ES-I3 (cell line): ENCODE data around the gene EFCAB14.

Experiments
- H3K36me3 ChIP-seq: 2 replicates; pipeline ENCODE4 v1.6.1; 2013; ENCODE audit warnings: mild to moderate bottlenecking, low read length, control low read depth, moderate library complexity; ENCODE audit not compliant: insufficient read depth
- H3K4me1 ChIP-seq: 2 replicates; pipeline ENCODE4 v1.6.1; 2013; ENCODE audit warnings: mild to moderate bottlenecking, control low read depth, low read length; ENCODE audit not compliant: insufficient read depth
- H3K9ac ChIP-seq: 2 replicates; pipeline ENCODE4 v1.6.1; 2013; ENCODE audit warnings: low read depth, mild to moderate bottlenecking, low read length, moderate library complexity
- H3K9me3 ChIP-seq: 2 replicates; pipeline ENCODE4 v1.6.1; 2013; ENCODE audit warnings: mild to moderate bottlenecking, low read length, moderate library complexity; ENCODE audit not compliant: control insufficient read depth, insufficient read depth

Gene EFCAB14

GRCh38 chr1:46646331-46646730 is 72.6 kb downstream of the EFCAB14 start:
- H3K9ac ChIP-seq, result no peak overlapping the region
- peaks cover 8% of the 10 kb centered on the region for H3K36me3 ChIP-seq
- H3K9me3 ChIP-seq, result no peaks in the 10 kb centered on the region
- no peaks in the 10 kb centered on the region for H3K4me1 ChIP-seq

- no peaks in the 10 kb centered on the region for H3K9me3 ChIP-seq
- no peaks in the 10 kb centered on the region for H3K4me1 ChIP-seq
- H3K36me3 ChIP-seq, result peaks cover 8% of the 10 kb centered on the region
- H3K9ac ChIP-seq, result no peak overlapping the region
Measured at GRCh38 chr1:46645815-46646214, 73.1 kb downstream of the EFCAB14 start.

GRCh38 chr1:46643368-46643775 is 75.5 kb downstream of the EFCAB14 start:
- Histone ChIP-seq H3K9ac (no peak overlapping the region), H3K9me3 (no peaks in the 10 kb centered on the region), H3K4me1 (no peaks in the 10 kb centered on the region), H3K36me3 (no peaks in the 10 kb centered on the region; the same call in 1 of the 2 replicates)

- no peak overlapping the region for H3K9ac ChIP-seq
- no peaks in the 10 kb centered on the region for H3K4me1 ChIP-seq
- H3K36me3 ChIP-seq, result peaks cover 3% of the 10 kb centered on the region; the same call in 1 of the 2 replicates
- H3K9me3 ChIP-seq, result no peaks in the 10 kb centered on the region
Measured at GRCh38 chr1:46642115-46642680, 76.7 kb downstream of the EFCAB14 start.

- Histone ChIP-seq H3K36me3 (peaks cover 10% of the 10 kb centered on the region; the same call in 1 of the 2 replicates), H3K9me3 (no peaks in the 10 kb centered on the region), H3K4me1 (no peaks in the 10 kb centered on the region)
Measured at GRCh38 chr1:46639547-46639946, 79.4 kb downstream of the EFCAB14 start.

GRCh38 chr1:46638921-46639320 is 80.0 kb downstream of the EFCAB14 start:
- peaks cover 10% of the 10 kb centered on the region; the same call in 1 of the 2 replicates for H3K36me3 ChIP-seq
- H3K9me3 ChIP-seq, result no peaks in the 10 kb centered on the region
- no peak overlapping the region for H3K9ac ChIP-seq
- H3K4me1 ChIP-seq, result no peaks in the 10 kb centered on the region

More at GRCh38 chr1:46639547-46639946, 79.4 kb downstream of the EFCAB14 start:
- H3K9ac ChIP-seq, result no peak overlapping the region

GRCh38 chr1:46637444-46638083 is 81.3 kb downstream of the EFCAB14 start:
- Histone ChIP-seq H3K4me1 (no peaks in the 10 kb centered on the region), H3K9me3 (no peaks in the 10 kb centered on the region), H3K9ac (no peak overlapping the region), H3K36me3 (peaks cover 10% of the 10 kb centered on the region; the same call in 1 of the 2 replicates)

- H3K9ac ChIP-seq, result no peak overlapping the region
- no peaks in the 10 kb centered on the region for H3K4me1 ChIP-seq
- peaks cover 10% of the 10 kb centered on the region; the same call in 1 of the 2 replicates for H3K36me3 ChIP-seq
Measured at GRCh38 chr1:46635205-46635604, 83.7 kb downstream of the EFCAB14 start.

GRCh38 chr1:46630719-46631118 is 88.2 kb downstream of the EFCAB14 start:
- Histone ChIP-seq H3K9me3 (no peaks in the 10 kb centered on the region), H3K4me1 (no peaks in the 10 kb centered on the region), H3K9ac (no peak overlapping the region), H3K36me3 (0 out of 2 replicates have a peak, but pooled peaks cover 7% of the 10 kb centered on the region)

More at GRCh38 chr1:46635205-46635604, 83.7 kb downstream of the EFCAB14 start:
- no peaks in the 10 kb centered on the region for H3K9me3 ChIP-seq
